MM.1S (cell line): ENCODE measurements around the gene GATA2.

Experiments
- EZH2 ChIP-seq: fragments of 300-600 bp; sonication (generic); optimal IDR thresholded peaks from 2 replicates; pipeline ENCODE3; 2017; ENCODE audit warnings: low read depth, mild to moderate bottlenecking, antibody characterized with exemption, low read length, mixed read lengths
- EZH2phosphoT487 ChIP-seq: fragments of 300-600 bp; sonication (generic); IDR thresholded peaks from 2 replicates; pipeline ENCODE4 v1.6.1; 2018; ENCODE audit warnings: antibody characterized with exemption, low read length
- TF ChIP-seq, protein P1 (sequence below): fragments of 300-600 bp; sonication (generic); IDR thresholded peaks from 2 replicates; pipeline ENCODE4 v1.5.1; 2016; ENCODE audit warnings: antibody characterized with exemption, low read length, mixed read lengths

DNA sequence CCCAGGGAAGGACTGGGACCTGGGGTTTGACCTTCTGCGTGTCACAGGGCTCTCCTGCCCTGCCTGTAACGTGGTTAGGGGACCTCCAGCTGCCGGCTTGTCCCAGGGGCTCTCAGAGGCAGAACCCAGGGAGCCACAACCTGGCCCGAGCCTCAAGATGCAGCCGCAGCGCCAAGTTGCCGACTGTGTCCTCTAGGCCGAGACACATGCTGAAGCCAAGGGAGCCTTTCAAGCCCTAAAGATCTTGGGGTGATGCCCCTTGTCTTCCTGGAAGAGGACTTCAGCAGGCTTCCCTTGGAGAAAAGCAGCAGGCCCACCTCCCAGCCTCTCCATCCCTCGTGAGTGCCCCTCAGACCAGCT is 33.6 kb downstream of the GATA2 start:
- TF ChIP-seq EZH2 (no peak), EZH2phosphoT487 (no peak)
- TF ChIP-seq, protein P1, sequence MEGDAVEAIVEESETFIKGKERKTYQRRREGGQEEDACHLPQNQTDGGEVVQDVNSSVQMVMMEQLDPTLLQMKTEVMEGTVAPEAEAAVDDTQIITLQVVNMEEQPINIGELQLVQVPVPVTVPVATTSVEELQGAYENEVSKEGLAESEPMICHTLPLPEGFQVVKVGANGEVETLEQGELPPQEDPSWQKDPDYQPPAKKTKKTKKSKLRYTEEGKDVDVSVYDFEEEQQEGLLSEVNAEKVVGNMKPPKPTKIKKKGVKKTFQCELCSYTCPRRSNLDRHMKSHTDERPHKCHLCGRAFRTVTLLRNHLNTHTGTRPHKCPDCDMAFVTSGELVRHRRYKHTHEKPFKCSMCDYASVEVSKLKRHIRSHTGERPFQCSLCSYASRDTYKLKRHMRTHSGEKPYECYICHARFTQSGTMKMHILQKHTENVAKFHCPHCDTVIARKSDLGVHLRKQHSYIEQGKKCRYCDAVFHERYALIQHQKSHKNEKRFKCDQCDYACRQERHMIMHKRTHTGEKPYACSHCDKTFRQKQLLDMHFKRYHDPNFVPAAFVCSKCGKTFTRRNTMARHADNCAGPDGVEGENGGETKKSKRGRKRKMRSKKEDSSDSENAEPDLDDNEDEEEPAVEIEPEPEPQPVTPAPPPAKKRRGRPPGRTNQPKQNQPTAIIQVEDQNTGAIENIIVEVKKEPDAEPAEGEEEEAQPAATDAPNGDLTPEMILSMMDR: no peak
